Smooth muscle cell (in vitro differentiated cells): Measurements from ENCODE around the gene TH. TPM values are rescaled to one million over a fixed set of nuclear protein-coding genes. Genes with fewer than 3 reads are reported as not detected.

ENCODE experiments used
- DNase-seq: peaks from one replicate; lab custom pipeline; 2025; ENCODE audit not compliant: unreplicated experiment; lab: John Stamatoyannopoulos, UW
- H2AFZ ChIP-seq: fragments of 200-600 bp; sonication (generic); 2 replicates; pipeline ENCODE4 v1.6.0; 2016; ENCODE audit warnings: antibody characterized with exemption, low read depth, mild to moderate bottlenecking
- H3F3A ChIP-seq: fragments of 200-600 bp; sonication (generic); 2 replicates; pipeline ENCODE4 v1.6.0; 2017; ENCODE audit warnings: antibody characterized with exemption, low read depth
- H3K27ac ChIP-seq: fragments of 200-600 bp; sonication (generic); 2 replicates; pipeline ENCODE4 v1.5.1; 2016; ENCODE audit warnings: low read depth, mild to moderate bottlenecking
- H3K27me3 ChIP-seq: fragments of 200-600 bp; sonication (generic); 2 replicates; pipeline ENCODE4 v1.6.1; 2016; ENCODE audit warnings: low read depth, mild to moderate bottlenecking
- H3K36me3 ChIP-seq: fragments of 200-600 bp; sonication (generic); 2 replicates; pipeline ENCODE4 v1.5.1; 2016; ENCODE audit warnings: low read depth
- H3K4me1 ChIP-seq: fragments of 200-600 bp; sonication (generic); 2 replicates; pipeline ENCODE4 v1.5.1; 2016; ENCODE audit warnings: low read depth
- H3K4me2 ChIP-seq: fragments of 200-600 bp; sonication (generic); 2 replicates; pipeline ENCODE4 v1.6.0; 2016; ENCODE audit warnings: mild to moderate bottlenecking
- H3K4me3 ChIP-seq: fragments of 200-600 bp; sonication (generic); 2 replicates; pipeline ENCODE4 v1.5.1; 2016; ENCODE audit warnings: mild to moderate bottlenecking
- H3K79me2 ChIP-seq: fragments of 200-600 bp; sonication (generic); 2 replicates; pipeline ENCODE4 v1.6.0; 2016; ENCODE audit warnings: low read depth, mild to moderate bottlenecking
- H3K9ac ChIP-seq: fragments of 200-600 bp; sonication (generic); 2 replicates; pipeline ENCODE4 v1.6.0; 2016; ENCODE audit warnings: low read depth
- H3K9me3 ChIP-seq: fragments of 200-600 bp; sonication (generic); replicated peaks from 2 replicates; pipeline ENCODE4 v1.5.1; 2016; ENCODE audit warnings: low read depth
- H4K20me1 ChIP-seq: fragments of 200-600 bp; sonication (generic); 2 replicates; pipeline ENCODE4 v1.6.0; 2016; ENCODE audit warnings: low read depth
- CTCF ChIP-seq: fragments of 200-600 bp; sonication (generic); IDR thresholded peaks from 2 replicates; pipeline ENCODE4 v1.5.1; 2017; ENCODE audit warnings: borderline replicate concordance, mild to moderate bottlenecking, antibody characterized with exemption; ENCODE audit not compliant: insufficient read depth, poor library complexity, severe bottlenecking
- WGBS: methylation state at CpG from one replicate; pipeline ENCODE4 v1.1.7; 2016; ENCODE audit warnings: low lambda C conversion rate; 5-methylcytosine and 5-hydroxymethylcytosine counted together
- polyA plus RNA-seq: library from polyadenylated mRNA; unstranded; fragments of >200 nt; fragmentation: Nextera tagmentation; extraction: Ambion mirVana; gene quantifications from 2 replicates; pipeline ENCODE4 v1.2.1, GENCODE V29; 2016
- total RNA-seq: library from RNA; depleted of rRNA; stranded (reverse); fragments of >200 nt; gene quantifications from 2 replicates; pipeline ENCODE4 v1.2.3, GENCODE V29; 2014

The TH gene
- total and polyA plus RNA-seq, 2 experiments from 2014 or later = not detected

- no peak overlapping the region for H3K27ac ChIP-seq
- H3K4me3 ChIP-seq = no peak overlapping the region
- whole genome bisulfite sequencing = 44% methylated on average over 11 of the region's 11 CpGs
Observed at GRCh38 chr11:2149864-2150847, 21.5 kb downstream of the TH start.

GRCh38 chr11:2149460-2149859, 22.2 kb downstream of the TH start:
- H4K20me1 ChIP-seq = peaks cover 2% of the 10 kb centered on the region
- no peaks in the 10 kb centered on the region for H3F3A ChIP-seq
- H3K36me3 ChIP-seq = no peaks in the 10 kb centered on the region
- no peak overlapping the region for H3K9ac ChIP-seq
- H3K4me3 ChIP-seq = no peak overlapping the region
- H3K79me2 ChIP-seq = peaks cover 11% of the 10 kb centered on the region
- H3K27ac ChIP-seq = no peak overlapping the region
- H3K4me1 ChIP-seq = peaks cover 27% of the 10 kb centered on the region
- no peak overlapping the region for H3K4me2 ChIP-seq
- DNase-seq = no peak
- no peak for TF ChIP-seq CTCF
- no peaks in the 10 kb centered on the region for H3K9me3 ChIP-seq
- no peak overlapping the region for H2AFZ ChIP-seq
- 85% methylated on average over 7 of the region's 8 CpGs for WGBS
- H3K27me3 ChIP-seq = no peaks in the 10 kb centered on the region

More at GRCh38 chr11:2149864-2150847, 21.5 kb downstream of the TH start:
- H3K36me3 ChIP-seq = no peaks in the 10 kb centered on the region
- peaks cover 4% of the 10 kb centered on the region for H3K79me2 ChIP-seq
- no peaks in the 10 kb centered on the region for H3K9me3 ChIP-seq
- no peak overlapping the region for H2AFZ ChIP-seq
- DNase-seq = no peak
- no peaks in the 10 kb centered on the region for H3K27me3 ChIP-seq
- no peaks in the 10 kb centered on the region for H4K20me1 ChIP-seq
- H3K4me1 ChIP-seq = peaks cover 27% of the 10 kb centered on the region
- H3F3A ChIP-seq = no peaks in the 10 kb centered on the region
- TF ChIP-seq CTCF = peak; percentile 75
- no peak overlapping the region for H3K4me2 ChIP-seq
- no peak overlapping the region for H3K9ac ChIP-seq

- H3K9ac ChIP-seq = no peak overlapping the region
- H3K4me3 ChIP-seq = no peak overlapping the region
- no peak for DNase-seq
- peaks cover 20% of the 10 kb centered on the region for H3K79me2 ChIP-seq
- H3K4me1 ChIP-seq = peaks cover 30% of the 10 kb centered on the region
- no peaks in the 10 kb centered on the region for H3K9me3 ChIP-seq
- no peak overlapping the region for H2AFZ ChIP-seq
- H3F3A ChIP-seq = no peaks in the 10 kb centered on the region
- H3K27ac ChIP-seq = no peak overlapping the region
- no peaks in the 10 kb centered on the region for H3K27me3 ChIP-seq
- WGBS = 96% methylated on average over 5 of the region's 5 CpGs
- no peak overlapping the region for H3K4me2 ChIP-seq
- H3K36me3 ChIP-seq = no peaks in the 10 kb centered on the region
- peaks cover 3% of the 10 kb centered on the region for H4K20me1 ChIP-seq
- no peak for TF ChIP-seq CTCF
Observed at GRCh38 chr11:2148595-2148994, 23.0 kb downstream of the TH start.
